GM19397 (cell line): ENCODE data around the gene ALDH3B2.
"Not testable (repeated sequence)": the region's sequence is repeated elsewhere in the genome, so short reads cannot be mapped to it uniquely, and the experiment has no call there.

Source experiments
- ATAC-seq: cut with Tn5 transposase; IDR thresholded peaks from one replicate; pipeline ENCODE4 v1.9.1; 2021; ENCODE audit warnings: mild to moderate bottlenecking, moderate library complexity; ENCODE audit not compliant: unreplicated experiment

ALDH3B2 gene

GRCh38 chr11:67644472-67645418 lies 29.7 kb downstream of the ALDH3B2 start:
- no peak for ATAC-seq

DNA sequence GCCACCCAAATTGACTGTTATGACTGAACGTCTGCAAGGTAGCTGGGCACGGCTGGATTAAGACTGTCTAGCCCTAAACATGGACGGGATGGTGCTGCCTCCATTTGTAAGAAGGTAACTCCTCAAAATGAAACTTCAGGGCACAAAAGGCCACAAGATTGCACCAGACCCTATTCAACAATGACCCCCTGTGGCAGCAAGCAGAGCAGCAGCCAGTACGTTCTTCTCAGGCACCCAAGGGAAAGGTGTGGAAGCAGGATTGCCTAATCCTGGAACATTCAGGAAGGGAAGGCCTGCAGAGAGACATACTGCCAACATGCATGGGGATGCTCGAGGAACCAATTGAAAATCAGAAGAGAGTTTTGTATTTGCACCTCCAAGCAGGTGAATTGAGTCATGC lies 30.4 kb downstream of the ALDH3B2 start:
- no peak for ATAC-seq

DNA sequence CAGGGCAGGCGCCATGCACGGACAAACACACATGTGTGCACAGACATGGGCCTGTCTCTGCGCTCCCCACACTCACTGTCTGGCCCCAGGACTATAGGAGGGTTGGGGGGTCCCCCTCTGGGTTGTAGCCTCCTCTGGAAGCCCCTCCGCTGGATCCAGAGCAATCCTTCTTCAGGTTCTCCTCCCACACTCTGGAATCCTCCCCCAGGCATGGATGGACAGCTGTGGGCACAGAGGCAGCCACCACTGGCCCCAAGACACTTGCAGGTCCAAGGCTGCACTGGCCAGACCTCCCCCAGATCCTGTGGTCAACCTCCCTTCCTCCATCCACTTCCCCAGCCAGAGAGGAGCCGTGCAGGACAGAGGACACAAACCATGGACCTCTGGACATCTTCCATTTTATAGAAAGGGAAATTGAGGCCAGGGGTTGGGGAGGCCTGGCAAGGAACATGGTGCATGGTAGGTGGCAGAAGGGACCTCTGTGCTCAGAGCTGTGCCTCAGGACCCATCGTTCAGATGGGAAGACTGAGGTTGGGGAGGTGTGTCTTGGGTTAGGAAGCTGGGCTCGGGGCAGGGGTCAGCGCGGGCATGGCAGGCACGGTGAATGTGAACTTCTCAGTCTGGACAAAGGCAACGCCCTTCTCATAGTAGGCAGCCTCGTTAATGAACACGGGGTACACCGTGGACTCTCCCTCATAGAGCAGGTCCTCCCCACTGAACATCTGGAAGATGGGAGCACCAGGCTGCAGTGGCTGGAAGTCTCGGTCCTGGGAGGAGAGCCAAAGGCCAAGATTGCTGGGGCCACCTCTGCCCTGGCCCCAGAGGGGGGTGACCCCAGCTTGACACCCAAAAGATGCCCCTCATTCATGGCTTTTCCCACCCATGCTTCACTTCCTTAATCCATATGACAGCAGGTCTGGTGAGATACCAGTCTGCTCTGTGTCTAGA lies 32.0 kb downstream of the ALDH3B2 start:
- ATAC-seq: no peak

- no peak for ATAC-seq
Measured at GRCh38 chr11:67641338-67642172, 32.9 kb downstream of the ALDH3B2 start.

GRCh38 chr11:67640758-67641337 lies 33.6 kb downstream of the ALDH3B2 start:
- ATAC-seq: no peak

- ATAC-seq: no peak
Measured at GRCh38 chr11:67640021-67640757, 34.2 kb downstream of the ALDH3B2 start.

DNA sequence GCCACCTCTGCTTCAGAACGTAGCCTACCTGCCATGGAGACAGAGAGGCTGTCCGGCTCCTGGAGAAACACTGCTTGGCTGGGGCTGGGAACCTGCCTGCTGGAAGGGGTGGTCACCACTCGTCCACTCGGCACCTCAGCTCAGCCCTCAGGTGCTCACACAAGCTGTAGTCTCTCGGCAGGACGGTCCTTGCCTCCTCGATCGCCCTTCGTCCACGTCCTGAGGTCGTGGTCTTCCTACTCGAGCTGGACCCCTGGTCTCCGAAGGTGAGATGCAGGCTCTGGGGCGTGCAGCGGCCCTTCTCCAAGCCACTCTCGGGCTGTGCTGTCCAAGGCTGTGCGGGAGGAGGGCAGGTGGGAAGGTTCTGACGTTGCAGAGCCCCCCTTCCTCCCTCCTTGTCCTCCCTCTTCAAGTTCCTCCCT lies 35.0 kb downstream of the ALDH3B2 start, which contains the start of gene TBX10:
Gene TBX10 (minus strand): TSS at position 326 of the 422 bp plus-strand sequence. CDS start 291 bp downstream, at position 35.
- no peak for ATAC-seq

- ATAC-seq: no peak
Measured at GRCh38 chr11:67638535-67639437, 35.6 kb downstream of the ALDH3B2 start.

- ATAC-seq: not testable (repeated sequence)
Measured at GRCh38 chr11:67637441-67637840, 37.0 kb downstream of the ALDH3B2 start.

- no peak for ATAC-seq
Measured at GRCh38 chr11:67636962-67637361, 37.5 kb downstream of the ALDH3B2 start.

- no peak for ATAC-seq
Measured at GRCh38 chr11:67635231-67635521, 39.2 kb downstream of the ALDH3B2 start.

GRCh38 chr11:67634366-67635230 lies 39.8 kb downstream of the ALDH3B2 start:
- ATAC-seq: no peak

GRCh38 chr11:67633758-67634365 lies 40.6 kb downstream of the ALDH3B2 start:
- no peak for ATAC-seq

DNA sequence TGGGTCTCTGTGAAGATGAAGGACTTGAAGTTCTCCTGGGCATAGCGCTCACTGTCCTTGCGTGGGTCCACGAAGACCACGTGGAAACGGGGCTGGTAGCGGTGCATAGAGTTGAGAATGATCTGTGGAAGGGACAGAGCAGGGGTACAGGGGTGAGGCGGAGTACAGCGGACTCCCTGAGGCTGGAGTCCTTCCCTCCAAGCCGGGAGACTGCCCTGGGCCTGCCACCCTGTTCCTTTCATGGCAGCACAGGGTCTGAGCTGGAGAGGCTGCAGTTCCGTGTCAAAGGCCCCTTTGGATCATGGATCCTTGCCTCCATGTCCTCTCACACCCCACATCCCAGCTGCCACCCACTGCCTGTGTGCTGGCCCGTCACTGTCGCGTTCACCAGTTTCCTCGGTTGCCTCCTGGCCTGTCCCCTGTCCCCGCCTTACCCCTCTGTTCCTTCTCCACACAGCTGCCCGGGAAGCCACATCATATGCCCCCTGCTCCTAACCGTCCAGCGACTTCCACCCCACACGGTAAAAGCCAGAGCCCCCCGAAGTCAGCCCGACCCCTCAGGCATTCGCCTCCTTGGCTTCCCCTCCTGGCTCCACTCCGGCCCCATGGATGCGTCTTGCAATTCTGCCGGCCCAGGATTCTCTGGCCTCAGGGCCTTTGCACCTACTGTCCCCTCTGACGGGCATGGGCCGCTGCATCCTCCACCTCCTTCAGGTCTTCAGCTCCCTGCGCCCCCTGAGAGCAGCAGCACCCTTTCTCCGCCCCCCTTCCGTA lies 41.3 kb downstream of the ALDH3B2 start:
- ATAC-seq: no peak

DNA sequence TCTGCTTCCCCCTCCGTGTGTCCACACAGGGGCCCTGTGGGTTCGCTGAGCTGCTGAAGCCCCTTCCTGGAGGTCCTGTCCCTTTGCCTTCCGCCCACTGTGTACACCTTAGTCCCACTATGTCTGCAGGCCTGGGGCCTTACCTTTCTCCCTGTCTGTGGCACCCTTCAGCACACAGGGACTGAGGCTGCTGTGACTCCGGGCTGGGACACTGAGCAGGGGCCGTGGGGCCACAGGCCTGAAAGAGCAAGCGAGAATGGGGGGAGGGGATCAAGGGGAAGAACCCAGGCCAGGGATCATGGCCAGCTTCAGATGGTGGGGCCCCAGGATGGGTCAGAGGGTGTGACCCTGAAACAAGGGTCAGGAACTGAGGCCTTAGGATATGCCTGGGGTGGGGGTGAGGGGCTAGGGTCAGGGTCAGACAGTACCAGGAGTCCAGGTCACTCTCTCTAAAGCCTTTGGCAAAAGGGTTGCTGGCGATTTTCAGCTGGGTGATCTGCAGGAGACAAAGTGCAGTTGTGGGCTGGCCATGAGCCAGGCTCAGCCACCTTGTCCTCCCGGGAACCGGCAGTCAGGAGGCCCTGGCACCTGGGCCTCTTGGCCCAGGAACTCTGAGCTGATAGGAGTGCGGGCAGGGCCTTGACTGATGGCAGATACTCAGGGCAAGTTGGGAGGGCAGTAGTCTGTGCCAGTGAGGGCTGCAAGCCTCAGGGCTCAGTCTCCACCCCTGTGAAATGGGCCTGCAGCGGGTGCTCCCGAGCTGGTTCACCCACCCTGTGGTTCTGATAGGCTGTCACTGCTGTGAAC lies 42.0 kb downstream of the ALDH3B2 start:
- no peak for ATAC-seq

- no peak for ATAC-seq
Measured at GRCh38 chr11:67631853-67632174, 42.6 kb downstream of the ALDH3B2 start.
